HCT116 (cell line): Measurements from ENCODE around the gene AMZ1. TPM values are rescaled to one million over a fixed set of nuclear protein-coding genes. Genes with fewer than 3 reads are reported as not detected.

Experiments used
- ATAC-seq: fragments of 200-7000 bp; cut with Tn5 transposase; 2 replicates; pipeline ENCODE4 v1.9.1; 2020; ENCODE audit warnings: mild to moderate bottlenecking, moderate library complexity
- BruUV-seq: library from RNA; stranded (reverse); fragments of 400-500 nt; replicated peaks from 2 replicates; lab custom pipeline; 2021; lab: Mats Ljungman, UMichigan
- CTCF ChIA-PET: fragments of 300-600 bp; sonication (Branson Sonifier 250); formaldehyde crosslinking; loops from one replicate; lab custom pipeline; 2021; ENCODE audit warnings: antibody characterized with exemption; lab: Charles Lee
- POLR2A ChIA-PET: fragments of 300-600, 350-600 bp; sonication (Branson Sonifier 250); formaldehyde crosslinking; loops from one replicate; lab custom pipeline; 2021; ENCODE audit warnings: antibody characterized with exemption; lab: Charles Lee
- RAD21 ChIA-PET, 2 experiments: fragments of 300-600 bp; sonication (Branson Sonifier 250); formaldehyde crosslinking; loops; one replicate each; lab custom pipeline; 2023; ENCODE audit warnings: low total read pairs in 2 of 2; ENCODE audit not compliant: uncharacterized antibody in 2 of 2, unreplicated experiment in 2 of 2, low non-redundant PET in 1 of 2; lab: Charles Lee
- DNase-seq: peaks from one replicate; pipeline ENCODE4 v3.0.0-alpha.2; 2010; ENCODE audit warnings: low read depth, low spot score
- H2AFZ ChIP-seq: fragments of 200-600 bp; shearing (Covaris generic), sonication (generic); 2 replicates; pipeline ENCODE4 v1.6.1; 2017; ENCODE audit warnings: low read depth, mixed run types, mixed read lengths, antibody characterized with exemption, low read length; ENCODE audit not compliant: poor library complexity, severe bottlenecking
- H3K27ac ChIP-seq: 2 replicates; pipeline ENCODE4 v1.5.1; 2012; ENCODE audit warnings: low read depth, low read length
- H3K27me3 ChIP-seq: fragments of 200-600 bp; sonication (generic); 2 replicates; pipeline ENCODE4 v1.6.1; 2016; ENCODE audit warnings: mixed run types, low read length, mixed read lengths; ENCODE audit not compliant: insufficient read depth
- H3K36me3 ChIP-seq, 2 experiments: fragments of 200-500 bp in 1 of 2; fragments of 200-600 bp in 1 of 2; sonication (Bioruptor generic) in 1 of 2; sonication (generic) in 1 of 2; 2 replicates each; pipeline versions ENCODE4 v1.5.1 to v1.6.1; 2014 to 2016; ENCODE audit warnings: low read length in 2 of 2, inconsistent platforms in 1 of 2, mixed read lengths in 1 of 2, mixed run types in 1 of 2; ENCODE audit not compliant: insufficient read depth in 2 of 2, control insufficient read depth in 1 of 2
- H3K4me1 ChIP-seq, 2 experiments: fragments of 200-600 bp in 1 of 2; sonication (generic) in 1 of 2; 2 replicates each; pipeline versions ENCODE4 v1.5.1 to v1.6.1; 2012 to 2017; ENCODE audit warnings: low read length in 2 of 2, inconsistent platforms in 1 of 2, mild to moderate bottlenecking in 1 of 2, mixed read lengths in 1 of 2, mixed run types in 1 of 2, moderate library complexity in 1 of 2; ENCODE audit not compliant: insufficient read depth in 2 of 2, control insufficient read depth in 1 of 2
- H3K4me2 ChIP-seq: fragments of 200-600 bp; sonication (generic); 2 replicates; pipeline ENCODE4 v1.6.1; 2017; ENCODE audit warnings: mixed run types, low read length, mixed read lengths
- H3K4me3 ChIP-seq, 2 experiments: fragments of 200-600 bp in 1 of 2; sonication (generic) in 1 of 2; replicated peaks in 1 of 2; 2 replicates each; pipeline ENCODE4 v1.5.1; 2011 to 2016; ENCODE audit warnings: low read length in 2 of 2, control low read depth in 1 of 2, low read depth in 1 of 2, mild to moderate bottlenecking in 1 of 2, mixed read lengths in 1 of 2, mixed run types in 1 of 2
- H3K79me2 ChIP-seq: fragments of 200-600 bp; sonication (generic); 2 replicates; pipeline ENCODE4 v1.6.1; 2017; ENCODE audit warnings: mild to moderate bottlenecking, mixed run types, low read length, moderate library complexity, mixed read lengths; ENCODE audit not compliant: insufficient read depth
- H3K9ac ChIP-seq: fragments of 200-600 bp; sonication (generic); 2 replicates; pipeline ENCODE4 v1.6.1; 2016; ENCODE audit warnings: low read length, mixed read lengths
- H3K9me2 ChIP-seq: fragments of 200-600 bp; sonication (generic), shearing (Covaris generic); 2 replicates; pipeline ENCODE4 v1.6.1; 2017; ENCODE audit warnings: mixed run types, mild to moderate bottlenecking, moderate library complexity; ENCODE audit not compliant: insufficient read depth
- H3K9me3 ChIP-seq, 2 experiments: fragments of 200-500 bp in 1 of 2; fragments of 200-600 bp in 1 of 2; sonication (Bioruptor generic) in 1 of 2; sonication (generic) in 1 of 2; 2 replicates each; pipeline ENCODE4 v1.6.1; 2014 to 2017; ENCODE audit warnings: low read length in 2 of 2, mixed read lengths in 2 of 2, inconsistent platforms in 1 of 2, low read depth in 1 of 2, mild to moderate bottlenecking in 1 of 2, mixed run types in 1 of 2, moderate library complexity in 1 of 2; ENCODE audit not compliant: control insufficient read depth in 1 of 2, insufficient read depth in 1 of 2
- H4K20me1 ChIP-seq: fragments of 200-600 bp; sonication (generic), shearing (Covaris generic); 2 replicates; pipeline ENCODE4 v1.6.1; 2017; ENCODE audit warnings: mixed run types, mild to moderate bottlenecking, moderate library complexity; ENCODE audit not compliant: insufficient read depth
- ATF3 ChIP-seq: IDR thresholded peaks from 2 replicates; pipeline ENCODE4 v1.6.1; 2012
- CEBPB ChIP-seq: IDR thresholded peaks from 2 replicates; pipeline ENCODE4 v1.6.1; 2012; ENCODE audit warnings: low read depth
- CTCF ChIP-seq, 3 experiments: fragments of 200-600 bp in 1 of 3; sonication (generic) in 1 of 3; IDR thresholded peaks in 2 of 3; conservative IDR thresholded peaks in 1 of 3; 2 replicates each; pipeline ENCODE4 v1.5.1; 2012 to 2017; ENCODE audit warnings: low read depth in 2 of 3, low read length in 2 of 3, antibody characterized with exemption in 1 of 3, borderline replicate concordance in 1 of 3, control low read depth in 1 of 3, mild to moderate bottlenecking in 1 of 3, mixed read lengths in 1 of 3, mixed run types in 1 of 3, moderate library complexity in 1 of 3; ENCODE audit not compliant: insufficient read depth in 1 of 3
- EGR1 ChIP-seq: IDR thresholded peaks from 2 replicates; pipeline ENCODE4 v1.6.1; 2012; ENCODE audit warnings: low read depth
- ELF1 ChIP-seq: IDR thresholded peaks from 2 replicates; pipeline ENCODE4 v1.6.1; 2012; ENCODE audit warnings: low read depth, borderline replicate concordance
- EZH2 ChIP-seq: fragments of 200-600 bp; sonication (generic); IDR thresholded peaks from 2 replicates; pipeline ENCODE4 v1.6.1; 2017; ENCODE audit warnings: antibody characterized with exemption, mixed run types
- EZH2phosphoT487 ChIP-seq: fragments of 200-600 bp; IDR thresholded peaks from 2 replicates; pipeline ENCODE4 v1.6.1; 2018; ENCODE audit warnings: antibody characterized with exemption, borderline replicate concordance
- MAX ChIP-seq: IDR thresholded peaks from 2 replicates; pipeline ENCODE4 v1.6.1; 2012
- POLR2A ChIP-seq: IDR thresholded peaks from 2 replicates; pipeline ENCODE4 v1.7.0; 2011; ENCODE audit warnings: borderline replicate concordance; ENCODE audit not compliant: insufficient read depth, insufficient read length; ENCODE audit errors: extremely low read depth
- POLR2AphosphoS5 ChIP-seq: IDR thresholded peaks from 2 replicates; pipeline ENCODE4 v1.6.1; 2011; ENCODE audit warnings: mild to moderate bottlenecking, low read depth, low read length, moderate library complexity
- RAD21 ChIP-seq: IDR thresholded peaks from 2 replicates; pipeline ENCODE4 v1.6.1; 2012; ENCODE audit warnings: low read depth, mild to moderate bottlenecking
- SP1 ChIP-seq: IDR thresholded peaks from 2 replicates; pipeline ENCODE4 v1.6.1; 2012; ENCODE audit warnings: low read depth
- TCF7L2 ChIP-seq: IDR thresholded peaks from 2 replicates; pipeline ENCODE4 v1.7.0; 2011; ENCODE audit warnings: borderline replicate concordance, inconsistent platforms; ENCODE audit not compliant: insufficient read depth, insufficient read length; ENCODE audit errors: extremely low read depth
- ZFX ChIP-seq: fragments of 450-650 bp; IDR thresholded peaks from 2 replicates; pipeline ENCODE4 v1.6.1; 2017
- ZNF274 ChIP-seq: fragments of 200-500 bp; sonication (Bioruptor generic); IDR thresholded peaks from 2 replicates; pipeline ENCODE4 v1.6.1; 2014; ENCODE audit warnings: mild to moderate bottlenecking, low read depth, low read length, inconsistent platforms
- intact Hi-C: fragments of 100-400 bp; cut with micrococcal nuclease; formaldehyde crosslinking; loops from 2 replicates; pipeline ENCODE4 v1.10.0; 2022
- total RNA-seq: library from RNA; stranded (reverse); gene quantifications from one replicate; pipeline ENCODE4 v1.2.1, GENCODE V29; 2021; ENCODE audit not compliant: unreplicated experiment

Gene AMZ1
- total RNA-seq, 1 experiment from 2014 or later = not detected

- Histone ChIP-seq H3K9ac (no peak overlapping the region), H3K36me3 (no peaks in the 10 kb centered on the region)
- POLR2A ChIA-PET = no interaction called here
Observed at GRCh38 chr7:2638224-2638991, 49.6 kb upstream of the AMZ1 start.

GRCh38 chr7:2639181-2639681, 48.8 kb upstream of the AMZ1 start:
- no peak overlapping the region for H2AFZ ChIP-seq
- no TSS peak for BruUV-seq
- DNase-seq (no peak), ATAC-seq (no peak)
- no peaks in the 10 kb centered on the region for H3K36me3 ChIP-seq
- no peak overlapping the region for H3K27ac ChIP-seq
- H3K9me2 ChIP-seq = no peaks in the 10 kb centered on the region
- CTCF ChIA-PET = no interaction called here
- no peaks in the 10 kb centered on the region for H3K27me3 ChIP-seq
- no peak overlapping the region for H3K9ac ChIP-seq
- peaks cover 2 to 12% of the 10 kb centered on the region in 2 experiments for H3K4me1 ChIP-seq
- H3K4me3 ChIP-seq = no peak overlapping the region
- H4K20me1 ChIP-seq = no peaks in the 10 kb centered on the region
- POLR2A ChIA-PET = no interaction called here
- H3K4me2 ChIP-seq = no peak overlapping the region
- peaks cover 9% of the 10 kb centered on the region; the same call in 1 of the 2 replicates for H3K79me2 ChIP-seq
- RAD21 ChIA-PET = no interaction called here
- no peaks in the 10 kb centered on the region for H3K9me3 ChIP-seq
- intact Hi-C loops = no loop called here
- TF ChIP-seq ZFX (no peak), SP1 (no peak), ZNF274 (no peak), EZH2phosphoT487 (no peak), POLR2AphosphoS5 (no peak), ATF3 (no peak), MAX (no peak), EGR1 (no peak), EZH2 (no peak), CTCF (IDR thresholded peaks at IDR 0.05 in 2 of 3, conservative IDR thresholded peaks at IDR 0.05 in 1 of 3; ENCODE audit: borderline replicate concordance in 1 of 3, insufficient read depth in 1 of 3, low read depth in 2 of 3, low read length in 2 of 3) (no peak), POLR2A (no peak)

More at GRCh38 chr7:2638224-2638991, 49.6 kb upstream of the AMZ1 start:
- Histone ChIP-seq H3K4me3 (no peak overlapping the region), H3K4me2 (no peak overlapping the region), H4K20me1 (no peaks in the 10 kb centered on the region), H3K9me3 (no peaks in the 10 kb centered on the region), H3K27me3 (no peaks in the 10 kb centered on the region), H3K79me2 (peaks cover 17% of the 10 kb centered on the region; the same call in 1 of the 2 replicates), H2AFZ (no peak overlapping the region), H3K27ac (no peak overlapping the region), H3K4me1 (peaks cover 10 to 19% of the 10 kb centered on the region in 2 experiments), H3K9me2 (no peaks in the 10 kb centered on the region)
- no TSS peak for BruUV-seq
- ChIA-PET CTCF (no interaction called here), RAD21 (no interaction called here)
- TF ChIP-seq ZNF274 (no peak), ELF1 (no peak), MAX (no peak), POLR2A (no peak), EZH2phosphoT487 (no peak), TCF7L2 (no peak), POLR2AphosphoS5 (no peak), EGR1 (no peak), RAD21 (no peak), ATF3 (no peak), ZFX (no peak), CEBPB (no peak)
- no peak for ATAC-seq
- no peak for DNase-seq
- intact Hi-C loops = no loop called here
